Right lobe of liver (tissue), 6 donors: ENCODE measurements around the gene GRIN3B. TPM values are rescaled to one million over a fixed set of nuclear protein-coding genes. Genes with fewer than 3 reads are reported as not detected.

Experiments
- ATAC-seq, 4 donors: fragments of 200-7000 bp; cut with Tn5 transposase; one replicate each; pipeline ENCODE4 v1.9.1; 2020; ENCODE audit warnings: mild to moderate bottlenecking in 4 of 4, moderate library complexity in 4 of 4
- DNase-seq, 3 donors: peaks; one replicate each; pipeline ENCODE4 v3.0.0-alpha.2; 2020
- H3K27ac ChIP-seq, 3 donors: fragments of 200-600 bp; one replicate each; pipeline ENCODE4 v1.8.0; 2022
- H3K27me3 ChIP-seq, 2 donors: fragments of 200-600 bp; one replicate each; pipeline ENCODE4 v1.8.0; 2022
- H3K36me3 ChIP-seq, 4 donors: fragments of 200-600 bp; sonication (generic) in 1 of 4; one replicate each; pipeline versions ENCODE4 v1.5.1 to v1.8.0; 2017 to 2022; ENCODE audit warnings: control low read depth in 1 of 4
- H3K4me1 ChIP-seq, 4 donors: fragments of 200-600 bp; sonication (generic) in 1 of 4; one replicate each; pipeline versions ENCODE4 v1.5.1 to v1.8.0; 2017 to 2022; ENCODE audit warnings: control low read depth in 1 of 4
- H3K4me3 ChIP-seq, 3 donors: fragments of 200-600 bp; one replicate each; pipeline ENCODE4 v1.8.0; 2022
- H3K9me3 ChIP-seq, 4 donors: fragments of 200-600 bp; sonication (generic) in 1 of 4; one replicate each; pipeline versions ENCODE4 v1.5.1 to v1.8.0; 2017 to 2022; ENCODE audit warnings: control low read depth in 1 of 4
- POLR2A ChIP-seq: fragments of 450-650 bp; IDR thresholded peaks from one replicate; pipeline ENCODE4 v1.6.1; 2017; ENCODE audit warnings: antibody characterized with exemption, mild to moderate bottlenecking
- WGBS: methylation state at CpG from one replicate; pipeline ENCODE4 v1.1.6; 2018; ENCODE audit warnings: low coverage, low lambda C conversion rate; ENCODE audit not compliant: insufficient coverage; ENCODE audit errors: missing lambda C conversion rate; 5-methylcytosine and 5-hydroxymethylcytosine counted together
- intact Hi-C, 2 donors: fragments of 100-400 bp; cut with DNase I; formaldehyde crosslinking; loops; one replicate each; pipeline versions ENCODE4 v1.11.2 to v1.14.1; 2022
- total RNA-seq, 6 experiments: library from RNA; depleted of rRNA in 2 of 6; stranded (reverse); fragments of >200 nt in 2 of 6; fragmentation: NEBNext Ultra II Directional in 3 of 6; extraction: Animal tissue kit (Norgen Biotek cat#: 25700) in 3 of 6; gene quantifications; one replicate each; pipeline versions ENCODE4 v1.1.0 to v1.2.4, GENCODE V29; 2016 to 2023
- TF ChIP-seq, protein P1 (sequence below), 4 donors: fragments of 200-600 bp in 3 of 4; fragments of 450-650 bp in 1 of 4; IDR thresholded peaks; one replicate each; pipeline versions ENCODE4 v1.5.1 to v1.8.0; 2016 to 2022; ENCODE audit warnings: antibody characterized with exemption in 4 of 4, mild to moderate bottlenecking in 2 of 4
- donor health status: DM: no; HTN: yes; CAD: no.
- donor health status: DM: no; HTN: no; CAD: no.
- donor health status: DM: no; HTN: no; CAD: no.
- donor health status: DM: no; HTN: yes; CAD: no.
- donor health status: DM: no; HTN: yes; CAD: no.

GRIN3B gene
- total RNA-seq, 6 experiments from 2014 or later = 0.06 TPM; not detected in 5

DNA sequence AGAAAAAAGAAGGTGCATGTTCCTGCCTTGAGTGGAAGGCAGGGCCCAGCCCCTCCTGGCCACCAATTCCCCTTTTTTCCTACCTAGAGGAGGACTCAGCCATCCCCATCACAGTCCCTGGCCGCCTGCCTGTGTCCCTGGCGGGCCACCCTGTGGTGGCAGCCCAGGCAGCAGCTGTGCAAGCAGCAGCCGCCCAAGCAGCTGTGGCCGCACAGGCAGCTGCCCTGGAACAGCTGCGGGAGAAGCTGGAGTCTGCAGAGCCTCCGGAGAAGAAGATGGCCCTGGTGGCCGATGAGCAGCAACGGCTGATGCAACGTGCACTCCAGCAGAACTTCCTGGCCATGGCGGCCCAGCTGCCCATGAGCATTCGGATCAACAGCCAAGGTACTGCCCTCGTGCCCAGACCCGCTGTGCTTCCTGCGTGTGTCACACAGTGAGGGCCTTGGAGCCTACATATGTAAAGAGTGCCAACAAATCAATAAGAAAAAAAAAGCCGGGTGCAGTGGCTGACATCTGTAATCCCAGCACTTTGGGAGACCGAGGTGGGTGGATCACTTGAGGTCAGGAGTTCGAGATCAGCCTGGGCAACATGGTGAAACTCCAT, 33.6 kb upstream of the GRIN3B start:
- H3K4me1 ChIP-seq = no peaks in the 10 kb centered on the region
- H3K9me3 ChIP-seq = peaks cover 0 to 5% (median 2%) of the 10 kb centered on the region in 4 donors
- TF ChIP-seq POLR2A = no peak
- TF ChIP-seq, protein P1, sequence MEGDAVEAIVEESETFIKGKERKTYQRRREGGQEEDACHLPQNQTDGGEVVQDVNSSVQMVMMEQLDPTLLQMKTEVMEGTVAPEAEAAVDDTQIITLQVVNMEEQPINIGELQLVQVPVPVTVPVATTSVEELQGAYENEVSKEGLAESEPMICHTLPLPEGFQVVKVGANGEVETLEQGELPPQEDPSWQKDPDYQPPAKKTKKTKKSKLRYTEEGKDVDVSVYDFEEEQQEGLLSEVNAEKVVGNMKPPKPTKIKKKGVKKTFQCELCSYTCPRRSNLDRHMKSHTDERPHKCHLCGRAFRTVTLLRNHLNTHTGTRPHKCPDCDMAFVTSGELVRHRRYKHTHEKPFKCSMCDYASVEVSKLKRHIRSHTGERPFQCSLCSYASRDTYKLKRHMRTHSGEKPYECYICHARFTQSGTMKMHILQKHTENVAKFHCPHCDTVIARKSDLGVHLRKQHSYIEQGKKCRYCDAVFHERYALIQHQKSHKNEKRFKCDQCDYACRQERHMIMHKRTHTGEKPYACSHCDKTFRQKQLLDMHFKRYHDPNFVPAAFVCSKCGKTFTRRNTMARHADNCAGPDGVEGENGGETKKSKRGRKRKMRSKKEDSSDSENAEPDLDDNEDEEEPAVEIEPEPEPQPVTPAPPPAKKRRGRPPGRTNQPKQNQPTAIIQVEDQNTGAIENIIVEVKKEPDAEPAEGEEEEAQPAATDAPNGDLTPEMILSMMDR (IDR thresholded peaks at IDR 0.05) = no peak
- no peak overlapping the region for H3K4me3 ChIP-seq
- peaks cover 0 to 13% (median 0%) of the 10 kb centered on the region in 4 donors for H3K36me3 ChIP-seq
- no peaks in the 10 kb centered on the region for H3K27me3 ChIP-seq
- H3K27ac ChIP-seq = no peak overlapping the region
- ATAC-seq (no peak), DNase-seq (no peak)
- intact Hi-C loops = no loop called here
- WGBS = 80% methylated on average over 2 of the region's 17 CpGs

- no peak for DNase-seq
Observed at GRCh38 chr19:970695-971094, 29.5 kb upstream of the GRIN3B start.

DNA sequence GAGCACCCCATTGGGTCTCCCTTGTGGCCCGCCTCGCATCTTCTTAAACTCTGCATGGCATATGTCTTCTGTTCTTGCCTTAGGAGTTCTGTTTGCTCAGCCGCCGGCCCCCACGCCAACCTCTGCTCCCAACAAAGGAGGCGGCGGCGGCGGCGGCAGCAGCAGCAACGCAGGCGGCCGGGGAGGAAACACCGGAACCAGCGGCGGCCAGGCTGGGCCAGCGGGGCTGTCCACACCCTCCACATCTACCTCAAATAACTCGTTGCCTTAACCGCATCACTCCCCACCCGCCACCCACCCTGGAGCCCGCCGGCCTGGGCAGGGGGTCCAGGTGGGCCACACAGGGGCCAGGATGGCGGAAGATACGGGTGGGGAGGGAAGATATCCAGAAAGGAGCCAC, 28.4 kb upstream of the GRIN3B start:
- Histone ChIP-seq H3K4me1 (no peaks in the 10 kb centered on the region), H3K27me3 (no peaks in the 10 kb centered on the region), H3K36me3 (peaks cover 0 to 11% (median 0%) of the 10 kb centered on the region in 4 donors), H3K9me3 (peaks cover 0 to 5% (median 2%) of the 10 kb centered on the region in 4 donors), H3K27ac (no peak overlapping the region), H3K4me3 (no peak overlapping the region)
- intact Hi-C loops = loop anchor here in 1 of 2 donors (10.0 kb wide), 1 partner anchor 117 kb away; the partner anchor contains the start of genes CFD and ELANE
- 60% methylated on average over 5 of the region's 24 CpGs for WGBS
- DNase-seq (peak in 1 of 3 donors; percentile 31), ATAC-seq (no peak)
- TF ChIP-seq, protein P1 (IDR thresholded peaks at IDR 0.05) = no peak
- TF ChIP-seq POLR2A = no peak

More at GRCh38 chr19:970695-971094, 29.5 kb upstream of the GRIN3B start:
- Histone ChIP-seq H3K36me3 (peaks cover 0 to 13% (median 0%) of the 10 kb centered on the region in 4 donors), H3K9me3 (peaks cover 0 to 5% (median 2%) of the 10 kb centered on the region in 4 donors), H3K27me3 (no peaks in the 10 kb centered on the region), H3K4me3 (no peak overlapping the region), H3K4me1 (no peaks in the 10 kb centered on the region), H3K27ac (no peak overlapping the region)
- 90% methylated on average over 8 of the region's 14 CpGs for WGBS
- no peak for ATAC-seq
- no peak for TF ChIP-seq POLR2A
- TF ChIP-seq, protein P1 (IDR thresholded peaks at IDR 0.05) = peak; percentile 30 to 48 (median 44)
- intact Hi-C loops = loop anchor here in 1 of 2 donors (10.0 kb wide), 1 partner anchor 116 kb away; the partner anchor contains the start of genes CFD and ELANE

DNA sequence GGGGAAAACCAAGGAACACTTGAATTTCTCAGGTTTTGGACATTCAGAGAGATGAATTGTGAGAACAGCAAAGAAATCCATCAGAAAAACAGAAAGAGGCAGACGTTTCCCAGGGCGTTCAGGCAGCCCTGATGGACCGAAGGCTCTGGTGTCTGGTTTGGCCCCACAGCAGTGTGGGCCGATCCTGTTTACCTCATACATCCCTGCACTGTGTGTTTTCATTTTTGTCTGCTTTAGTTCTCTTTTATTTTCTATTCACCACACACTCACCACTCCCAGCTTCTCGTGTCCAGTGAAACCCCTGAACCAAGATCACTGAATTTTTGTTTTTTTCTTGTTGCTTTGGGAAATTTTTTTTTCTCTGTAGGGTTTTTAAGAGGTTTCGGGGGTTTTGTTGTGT, 27.9 kb upstream of the GRIN3B start:
- no peaks in the 10 kb centered on the region for H3K27me3 ChIP-seq
- peaks cover 0 to 5% (median 2%) of the 10 kb centered on the region in 4 donors for H3K9me3 ChIP-seq
- H3K4me3 ChIP-seq = no peak overlapping the region
- WGBS = 95% methylated on average over 5 of the region's 6 CpGs
- DNase-seq = no peak
- no peak for ATAC-seq
- intact Hi-C loops = loop anchor here in 1 of 2 donors (10.0 kb wide), 1 partner anchor 117 kb away; the partner anchor contains the start of genes CFD and ELANE
- peaks cover 0 to 11% (median 0%) of the 10 kb centered on the region in 4 donors for H3K36me3 ChIP-seq
- TF ChIP-seq POLR2A = no peak
- TF ChIP-seq, protein P1 (IDR thresholded peaks at IDR 0.05) = no peak
- no peaks in the 10 kb centered on the region for H3K4me1 ChIP-seq
- no peak overlapping the region for H3K27ac ChIP-seq
